ENCODE data around the gene MCM3.

The MCM3 gene

DNA sequence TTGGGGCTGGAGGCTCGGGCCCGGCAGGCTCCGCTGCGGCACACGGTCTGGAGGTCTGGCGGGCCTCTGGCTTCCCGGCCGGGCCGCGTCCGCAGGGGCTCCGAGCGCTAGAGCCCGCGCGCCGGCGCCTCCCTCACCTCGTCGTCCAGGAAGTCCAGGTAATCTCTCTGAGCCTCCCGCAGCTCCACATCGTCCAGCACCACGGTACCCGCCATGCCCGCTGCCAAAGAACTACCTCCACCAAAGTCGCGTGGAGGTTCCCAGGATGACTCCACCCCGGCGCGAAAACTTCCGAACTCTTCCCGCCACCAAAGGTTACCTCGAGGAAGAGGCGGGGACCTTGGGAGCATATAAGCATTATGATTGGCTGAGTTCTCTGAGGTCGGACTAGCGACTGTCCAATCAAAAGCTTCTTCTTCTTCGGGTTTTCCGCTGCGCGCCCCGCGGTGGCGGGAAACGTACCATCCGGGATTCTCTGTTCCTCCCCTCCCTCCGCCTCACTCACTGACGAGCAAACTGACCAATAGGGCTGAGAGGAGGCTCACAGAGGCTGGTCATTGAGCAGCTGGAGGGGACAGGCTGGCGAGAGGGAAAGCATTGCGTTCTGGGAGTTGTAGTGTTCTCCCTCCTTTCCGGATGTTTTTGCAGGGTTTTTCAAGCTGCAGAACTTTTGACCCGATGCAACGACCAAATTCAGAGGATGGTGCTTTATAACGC lies at the start of gene MCM3:
TSS of gene MCM3 (minus strand) at position 283 of the 717 bp plus-strand sequence. CDS start at position 215, 68 bp downstream.
- DNase-seq (ENCODE audit: low spot score), result peak; percentile 84

DNA sequence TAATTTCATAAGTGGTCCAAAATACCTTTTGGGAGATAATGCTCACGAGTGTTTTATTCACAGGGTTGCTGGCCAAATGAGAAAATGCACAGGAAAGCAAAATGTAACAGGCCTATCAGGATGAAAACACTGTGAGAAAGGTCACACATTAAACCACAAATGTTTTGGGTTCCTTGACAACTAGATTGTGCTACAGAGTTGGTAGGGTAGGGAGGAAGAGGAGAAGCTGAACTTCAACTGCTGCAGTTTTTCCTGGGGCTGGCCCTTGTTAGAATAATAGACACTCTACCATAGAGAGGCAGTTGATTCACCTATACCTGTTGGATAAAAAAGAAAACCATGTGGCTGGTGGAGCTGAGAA lies 49.3 kb upstream of the MCM3 start:
- no peak for DNase-seq (ENCODE audit: low spot score)

DNA sequence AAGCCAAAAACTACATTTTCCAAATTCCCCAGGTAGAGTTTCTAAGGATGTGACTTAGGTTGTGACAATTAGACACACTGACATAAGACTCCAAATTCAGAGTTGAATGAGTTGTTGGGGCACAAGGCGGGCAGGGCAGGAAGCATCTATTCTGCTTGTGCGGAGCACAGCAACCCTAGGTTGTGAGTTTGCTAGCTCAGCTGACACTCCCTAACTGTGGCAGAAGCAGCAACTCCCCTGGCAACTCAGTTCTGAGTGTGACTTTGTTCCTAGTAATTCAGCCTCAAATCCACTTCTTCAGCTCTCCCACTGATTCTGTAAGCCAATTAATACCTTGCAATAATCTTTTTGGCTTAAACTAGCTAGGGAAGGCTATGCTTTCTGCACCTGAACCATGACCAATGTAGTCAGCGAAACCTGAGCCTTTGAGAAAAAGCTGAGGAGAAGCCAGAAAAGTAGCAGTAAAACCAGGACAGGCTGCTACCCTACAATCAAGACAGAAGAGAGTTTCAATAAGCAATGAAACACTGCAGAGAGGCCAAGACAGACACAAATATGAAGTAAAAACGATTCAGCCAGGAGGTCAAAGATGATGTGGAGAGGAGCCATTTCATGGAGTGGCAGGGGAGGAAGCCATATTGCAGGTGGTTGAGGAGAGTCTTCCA lies 47.4 kb upstream of the MCM3 start:
- DNase-seq (ENCODE audit: low spot score), result no peak

DNA sequence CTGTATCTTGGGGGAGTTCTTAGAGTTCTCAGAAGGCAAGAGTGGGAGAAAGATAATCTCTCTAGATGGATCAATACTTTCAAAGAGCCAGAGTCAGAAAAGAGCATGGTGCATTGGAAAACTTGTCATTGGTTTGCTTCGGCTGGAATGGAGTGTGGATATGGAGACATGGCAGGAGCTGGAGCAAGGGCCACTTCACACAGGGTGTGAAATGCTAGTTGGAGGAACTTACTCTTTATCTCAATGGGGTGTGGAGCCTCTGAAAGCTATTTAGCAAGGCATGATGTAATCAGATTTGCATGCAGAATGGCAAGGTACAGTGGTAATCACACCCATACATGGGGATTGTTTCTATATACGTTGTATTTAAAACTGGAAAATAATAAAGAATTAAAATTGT lies 45.9 kb upstream of the MCM3 start:
- no peak for DNase-seq (ENCODE audit: low spot score)

DNA sequence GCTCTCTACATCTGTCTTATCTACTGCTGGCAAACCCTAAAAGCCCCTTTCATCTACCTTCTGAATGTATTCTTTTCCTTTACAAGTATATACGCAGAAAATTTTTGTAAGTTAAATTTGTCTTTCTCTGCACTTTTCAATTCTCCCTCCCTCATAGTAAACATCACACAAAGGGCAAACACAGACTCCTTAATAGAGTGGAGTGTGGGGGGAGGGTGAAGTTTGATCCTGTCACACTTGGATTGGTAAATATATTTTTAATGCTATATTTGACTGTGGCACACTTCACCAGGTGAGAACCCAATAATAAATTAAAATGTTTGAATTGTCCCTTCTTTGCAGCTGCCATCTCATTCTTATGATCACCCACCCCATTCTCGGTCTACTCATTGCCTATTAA lies 44.2 kb upstream of the MCM3 start:
- no peak for DNase-seq (ENCODE audit: low spot score)

DNA sequence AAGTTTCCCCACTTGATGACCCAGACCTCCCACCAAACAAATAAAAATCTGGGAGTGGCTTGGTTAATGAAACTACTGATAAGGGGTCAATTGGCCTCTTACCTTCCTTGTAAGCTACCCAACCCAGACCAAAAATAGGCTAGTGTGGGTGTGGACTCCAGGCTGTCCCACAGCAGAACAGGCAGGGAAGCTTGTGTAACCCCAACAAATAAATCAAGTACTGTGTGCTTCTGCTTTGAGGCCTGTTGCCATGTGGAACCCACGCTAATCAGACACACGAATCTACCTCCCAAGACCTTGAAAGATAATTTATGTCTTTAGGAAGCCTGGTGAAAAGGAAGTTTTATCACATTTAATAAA lies 43.7 kb upstream of the MCM3 start:
- DNase-seq (ENCODE audit: low spot score), result no peak

DNA sequence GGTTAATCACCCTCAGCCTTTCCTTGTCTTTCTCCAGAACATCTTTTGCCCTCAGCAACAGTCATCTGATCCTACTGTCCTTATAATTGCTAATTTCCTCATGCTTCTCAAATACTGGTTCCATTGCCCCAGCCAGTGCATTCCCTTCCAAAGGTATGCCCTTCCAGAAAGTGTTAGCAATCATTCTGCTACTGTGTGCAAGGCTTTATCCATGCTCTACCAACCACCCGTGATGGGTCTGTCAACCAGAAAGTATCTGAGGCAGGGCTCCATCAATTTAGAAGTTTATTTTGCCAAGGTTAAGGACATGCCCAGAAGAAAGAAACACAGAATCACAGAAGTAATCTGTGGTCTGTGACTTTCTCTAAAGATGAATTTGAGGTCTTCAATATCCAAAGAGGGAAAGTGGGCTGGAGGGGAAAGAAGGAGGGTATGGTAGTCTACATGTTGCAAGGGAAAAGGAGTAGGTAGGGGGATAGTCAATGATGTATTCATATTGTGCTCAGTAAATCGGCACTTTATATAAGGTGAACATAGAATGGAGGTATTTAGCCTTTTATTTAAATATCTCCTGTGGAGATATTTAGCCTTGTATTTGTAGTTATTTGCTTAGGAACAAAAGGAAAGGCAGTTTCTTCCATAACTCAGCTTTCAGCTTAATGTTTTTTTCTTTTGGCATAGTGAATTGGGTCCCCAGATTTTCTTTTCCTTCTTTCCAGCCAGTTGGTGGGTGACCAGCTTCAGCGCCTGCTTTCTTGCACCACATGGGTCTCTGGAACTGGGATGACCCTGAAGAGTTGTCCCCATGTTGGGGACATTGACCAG lies 42.2 kb upstream of the MCM3 start:
- DNase-seq (ENCODE audit: low spot score), result no peak

DNA sequence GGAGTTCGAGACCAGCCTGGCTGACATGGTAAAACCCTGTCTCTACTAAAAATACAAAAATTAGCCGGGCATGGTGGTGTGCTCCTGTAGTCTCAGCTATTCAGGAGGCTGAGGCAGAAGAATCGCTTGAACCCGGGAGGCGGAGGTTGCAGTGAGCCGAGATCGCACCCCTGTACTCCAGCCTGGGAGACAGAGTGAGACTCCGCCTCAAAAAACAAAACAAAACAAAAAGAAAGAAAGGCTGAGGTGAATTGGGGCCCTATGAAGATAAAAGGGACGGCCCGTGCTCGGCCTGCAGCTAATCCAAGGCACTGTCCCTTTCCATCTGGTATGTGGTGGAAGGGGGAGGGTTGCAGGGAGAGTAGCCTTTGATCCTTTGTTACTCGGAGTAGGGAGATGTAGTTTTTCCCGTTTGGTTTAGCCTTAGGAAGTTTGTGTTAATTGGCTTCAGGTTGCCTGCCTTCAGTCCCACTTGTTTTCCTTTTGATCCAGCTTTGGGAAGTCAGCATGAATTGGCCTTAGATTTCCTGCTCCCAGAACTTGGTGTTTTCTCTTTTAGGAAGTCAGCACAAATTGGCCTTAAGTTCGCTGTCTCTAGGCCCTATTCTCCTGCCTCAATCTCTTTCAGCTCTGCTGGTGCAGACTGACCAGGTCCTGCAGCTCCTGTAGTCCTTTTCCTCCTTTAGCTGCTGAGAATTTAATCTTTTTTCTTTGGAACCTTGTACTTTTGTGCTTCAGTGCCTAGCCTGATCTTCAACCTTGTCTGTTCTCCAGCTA lies 41.3 kb upstream of the MCM3 start:
- no peak for DNase-seq (ENCODE audit: low spot score)

DNA sequence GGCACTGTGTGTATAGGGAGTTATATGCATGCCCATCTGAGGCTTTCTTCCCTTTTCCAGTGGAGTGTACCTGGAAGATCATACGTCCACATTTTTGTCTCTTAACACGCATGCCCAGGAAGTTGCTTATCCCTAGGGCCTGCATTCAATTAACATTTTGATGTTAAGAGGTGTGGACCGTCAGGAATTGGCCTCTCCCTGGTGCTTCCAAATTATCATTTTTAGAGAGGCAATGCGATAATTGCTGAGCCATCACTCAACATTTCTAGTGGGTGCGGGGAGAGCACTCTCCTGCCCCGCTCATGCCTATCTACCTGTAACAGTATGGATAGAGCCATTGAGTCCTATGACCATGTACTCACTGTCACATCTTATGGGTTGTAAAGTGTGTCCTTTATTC lies 39.6 kb upstream of the MCM3 start:
- no peak for DNase-seq (ENCODE audit: low spot score)

DNA sequence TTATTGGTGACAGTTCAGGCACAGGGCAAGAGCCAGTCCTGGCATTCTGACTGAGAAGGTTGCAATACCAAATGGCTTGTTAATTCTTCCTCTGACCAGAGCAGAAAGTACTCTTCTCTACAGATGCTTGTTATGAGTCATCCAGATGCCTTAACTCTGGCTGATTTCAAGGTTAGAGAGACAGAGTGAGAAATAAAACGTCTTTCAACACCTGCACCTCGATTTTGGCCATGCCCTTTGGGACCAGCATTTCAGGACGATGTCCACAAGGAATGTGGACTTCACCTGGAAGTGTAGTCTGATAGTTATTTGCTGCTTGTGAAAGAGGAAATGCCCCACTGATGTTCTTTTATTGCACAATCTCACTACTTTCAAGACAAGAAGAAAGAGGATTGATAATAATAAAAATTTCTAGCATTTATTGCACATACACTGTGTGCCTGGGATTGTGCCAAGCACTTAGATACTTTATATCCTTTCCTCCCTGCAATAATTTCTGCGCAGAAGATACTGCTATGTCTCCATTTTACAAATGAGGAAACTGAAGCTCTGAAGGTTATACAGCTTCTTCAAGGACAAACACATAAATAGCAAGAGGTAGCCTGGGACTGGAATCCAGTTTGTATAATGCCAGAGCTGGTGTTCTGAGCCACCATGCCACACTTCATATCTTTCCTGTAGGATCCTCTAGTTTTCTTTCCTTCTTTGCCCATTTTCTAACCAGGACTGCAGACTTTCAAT lies 33.5 kb upstream of the MCM3 start:
- no peak for DNase-seq (ENCODE audit: low spot score)

DNA sequence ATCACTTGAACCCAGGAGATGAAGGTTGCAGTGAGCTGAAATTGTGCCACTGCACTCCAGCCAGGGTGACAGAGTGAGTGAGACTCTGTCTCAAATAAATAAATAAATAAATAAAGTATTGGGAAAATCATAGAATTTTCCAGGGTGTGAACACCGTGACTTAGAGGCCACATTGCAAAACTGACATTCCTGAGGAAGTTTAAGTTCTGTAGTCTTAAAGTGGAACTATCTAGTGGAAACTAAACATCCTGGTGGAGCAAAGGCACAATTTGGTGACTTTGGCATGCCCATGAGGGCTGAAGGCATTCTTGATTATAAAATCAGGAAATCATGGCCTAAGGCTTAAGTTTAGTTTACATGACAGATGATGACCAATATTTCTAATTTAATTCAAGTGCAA lies 32.7 kb upstream of the MCM3 start:
- DNase-seq (ENCODE audit: low spot score), result no peak

DNA sequence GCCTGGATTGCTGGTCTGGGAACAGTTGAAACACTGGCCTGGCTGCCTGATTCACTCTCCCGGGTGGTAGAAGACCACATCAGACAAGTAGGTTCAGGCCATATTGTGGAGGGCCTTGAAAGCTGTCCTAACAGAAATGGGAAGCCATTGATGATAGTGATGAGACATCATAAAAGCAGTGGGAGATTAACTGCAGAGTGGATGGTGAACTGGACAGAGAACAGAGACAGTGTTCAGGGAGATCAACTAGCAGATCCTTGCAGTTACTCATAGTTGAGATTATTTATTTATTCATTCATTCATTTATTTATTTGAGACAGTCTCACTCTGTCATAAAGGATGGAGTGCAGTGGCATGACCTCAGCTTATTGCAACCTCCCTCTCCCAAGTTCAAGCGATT lies 30.2 kb upstream of the MCM3 start:
- DNase-seq (ENCODE audit: low spot score), result no peak

DNA sequence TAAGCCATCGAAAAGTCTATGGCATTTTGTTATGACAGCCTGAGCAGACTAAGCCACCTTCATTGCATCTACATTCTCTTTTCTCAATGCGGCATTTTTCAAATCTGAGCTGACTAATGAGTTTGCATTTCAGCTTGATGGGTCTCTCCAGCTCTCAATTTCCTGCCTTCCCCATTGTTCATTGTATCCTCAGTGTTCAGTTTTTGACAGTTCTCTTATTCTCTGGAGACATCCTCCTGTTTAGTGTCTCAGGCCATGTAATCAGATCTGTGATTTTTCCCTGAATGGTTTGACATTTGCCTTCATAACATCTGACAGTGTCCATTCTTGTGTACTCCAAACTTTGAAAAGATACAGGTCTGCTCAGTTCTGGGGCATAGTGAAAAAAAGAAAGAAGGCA lies 27.9 kb upstream of the MCM3 start:
- no peak for DNase-seq (ENCODE audit: low spot score)

DNA sequence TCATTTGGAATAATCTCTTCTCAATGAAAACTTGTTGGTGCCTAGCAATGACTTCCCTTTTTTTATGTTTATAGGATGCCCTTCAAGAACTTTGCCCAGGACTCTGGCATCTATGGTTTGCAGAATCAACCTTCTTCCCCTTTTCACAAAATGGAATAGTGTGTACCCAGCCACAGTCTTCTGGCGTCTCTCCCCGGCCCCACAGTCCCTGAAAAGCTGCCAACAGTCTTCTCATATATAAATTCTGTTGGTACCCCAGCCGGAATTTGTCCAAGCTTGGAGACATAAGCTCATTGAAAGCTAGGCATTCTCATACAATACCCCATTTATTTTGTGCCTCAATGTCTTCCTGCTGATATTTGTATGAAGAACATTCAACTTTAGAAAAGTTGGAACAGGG lies 26.4 kb upstream of the MCM3 start:
- DNase-seq (ENCODE audit: low spot score), result no peak

DNA sequence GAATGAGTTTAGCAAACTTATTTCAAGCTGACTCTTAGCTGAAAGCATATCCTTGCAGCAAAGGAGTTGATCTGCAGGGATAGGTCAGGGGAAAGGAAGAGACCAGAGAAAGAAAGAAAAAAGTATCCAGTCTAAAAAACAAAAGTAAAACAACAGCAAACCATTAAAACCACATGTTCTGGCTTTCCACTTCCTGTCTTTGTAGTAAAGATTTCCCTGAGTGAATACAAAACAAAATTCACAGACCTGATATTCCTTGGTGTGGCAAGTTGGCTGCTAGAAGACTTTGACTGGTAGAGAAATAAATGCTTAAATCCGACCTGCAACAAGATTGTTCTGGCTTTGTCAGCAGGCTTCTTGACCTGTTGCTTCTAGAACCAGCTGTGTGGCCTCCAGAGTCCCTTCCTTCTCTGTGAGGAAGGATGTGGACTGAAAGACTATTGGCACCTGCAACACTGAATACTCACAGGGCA lies 23.4 kb upstream of the MCM3 start:
- DNase-seq (ENCODE audit: low spot score), result no peak

DNA sequence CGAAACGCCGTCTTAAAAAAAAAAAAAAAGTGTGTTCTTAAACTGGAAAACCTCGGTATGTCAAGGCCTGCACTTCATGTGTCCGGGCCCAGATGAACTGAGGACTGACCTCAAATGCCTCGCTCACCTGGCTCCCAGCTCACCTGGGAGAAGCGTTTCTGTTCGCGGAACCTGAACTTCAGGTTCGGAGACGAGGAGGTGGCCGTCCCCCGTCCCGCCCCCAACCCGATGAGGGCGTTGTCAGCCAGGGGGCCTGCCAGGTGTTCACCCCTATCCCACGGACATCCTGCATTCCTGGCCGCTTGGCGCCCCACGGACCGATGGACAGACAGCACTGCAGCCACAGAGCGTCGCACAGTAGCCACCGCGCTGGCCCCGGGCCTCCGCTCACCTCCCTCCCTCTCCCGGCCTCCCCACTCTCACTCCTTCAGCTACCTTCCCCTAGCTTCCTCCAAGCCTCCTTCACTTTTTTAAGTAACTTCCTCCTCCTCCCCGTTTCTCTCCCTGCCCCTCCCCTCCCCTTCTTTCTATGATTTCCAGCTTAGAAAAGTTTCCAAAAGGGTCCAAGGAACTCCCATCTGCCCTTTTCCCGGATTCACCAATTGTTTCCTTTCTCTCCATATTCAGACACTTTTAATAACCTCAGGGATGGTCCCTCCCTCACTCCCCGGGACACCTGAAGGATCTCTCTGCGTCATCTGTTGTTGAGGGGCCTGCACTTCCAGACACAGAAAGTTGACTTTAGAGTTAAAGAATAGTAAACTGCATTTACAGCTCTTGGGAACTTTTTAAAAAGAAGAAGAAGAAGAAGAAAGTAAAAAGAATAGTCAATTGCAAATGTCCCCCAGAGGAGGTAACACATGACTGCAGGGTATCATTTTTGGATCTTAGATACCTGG lies 22.7 kb upstream of the MCM3 start:
- DNase-seq (ENCODE audit: low spot score), result no peak

DNA sequence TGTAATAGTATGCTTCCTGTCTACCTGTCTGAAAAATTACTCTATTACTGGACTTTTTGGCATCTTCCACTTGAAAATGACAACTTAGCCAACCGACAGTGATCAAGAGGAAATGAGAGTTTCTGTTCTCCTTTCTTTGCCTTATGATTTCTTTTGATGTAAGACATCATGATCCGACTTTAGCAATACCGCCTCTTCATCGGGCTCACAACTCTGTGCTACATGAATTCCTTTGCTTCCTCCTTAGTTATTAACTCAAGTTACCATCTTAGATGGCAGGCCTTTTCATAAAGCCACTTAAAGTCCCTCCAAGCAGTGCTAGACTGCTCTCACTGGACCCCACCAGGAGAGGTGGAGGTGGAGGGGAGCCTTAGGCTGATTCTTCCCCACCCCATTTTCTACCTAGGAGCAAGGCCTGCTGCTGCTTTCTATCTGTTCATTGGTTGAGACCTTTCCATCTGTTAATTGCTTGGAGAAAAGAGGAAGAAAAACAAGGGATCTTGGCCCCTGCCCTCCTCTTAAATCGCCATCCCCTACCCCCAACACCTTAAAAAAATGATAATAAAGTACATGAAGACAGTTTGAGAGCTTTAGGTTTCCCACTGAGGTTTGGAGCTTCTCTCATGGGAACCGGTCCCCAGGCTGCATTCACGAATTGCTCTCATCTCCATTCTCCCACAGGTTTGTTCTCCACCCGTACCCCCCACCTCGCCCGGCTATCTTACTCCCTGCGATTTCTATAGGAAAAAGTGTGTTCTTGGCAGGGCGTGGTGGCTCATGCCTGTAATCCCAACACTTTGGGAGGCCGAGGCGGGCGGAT lies 21.6 kb upstream of the MCM3 start:
- no peak for DNase-seq (ENCODE audit: low spot score)

DNA sequence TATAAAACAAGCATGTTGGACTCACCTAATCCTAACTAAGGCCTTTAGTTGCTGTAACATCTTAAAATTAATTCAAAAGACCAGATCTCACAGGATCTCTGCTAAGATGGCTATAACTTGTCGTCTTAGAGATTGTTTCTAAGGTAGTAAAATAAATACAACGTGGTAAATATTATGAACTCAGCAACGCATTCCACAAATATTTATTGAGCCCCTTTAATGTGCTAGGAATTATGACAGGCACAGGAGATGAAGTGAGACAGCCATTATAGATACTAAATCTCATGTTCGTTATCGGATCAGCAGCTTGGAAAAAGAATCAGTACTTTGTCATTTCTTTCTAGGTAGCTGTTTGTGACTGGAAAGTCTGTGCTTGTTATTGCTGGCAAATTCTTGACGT lies 20.9 kb upstream of the MCM3 start:
- DNase-seq (ENCODE audit: low spot score), result no peak

DNA sequence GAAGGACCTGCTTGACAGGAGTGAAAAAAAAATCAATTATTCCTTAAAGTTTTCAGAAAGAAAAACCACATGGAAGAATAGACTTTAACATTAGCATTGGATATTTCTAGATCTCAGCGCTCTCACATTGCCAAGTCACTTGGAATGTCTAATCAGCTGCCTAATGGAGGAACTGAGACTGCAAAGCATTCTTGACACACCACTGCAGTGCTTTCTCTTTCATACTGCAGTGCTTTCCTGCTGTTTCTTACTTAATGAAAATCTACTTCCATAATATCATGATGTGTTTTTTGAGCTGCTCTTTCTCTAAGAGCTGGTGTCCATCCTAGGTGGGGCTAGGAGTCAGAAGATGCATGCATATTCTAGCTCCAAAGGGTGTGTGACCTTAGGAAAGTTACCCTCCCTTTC lies 20.4 kb upstream of the MCM3 start:
- DNase-seq (ENCODE audit: low spot score), result no peak

DNA sequence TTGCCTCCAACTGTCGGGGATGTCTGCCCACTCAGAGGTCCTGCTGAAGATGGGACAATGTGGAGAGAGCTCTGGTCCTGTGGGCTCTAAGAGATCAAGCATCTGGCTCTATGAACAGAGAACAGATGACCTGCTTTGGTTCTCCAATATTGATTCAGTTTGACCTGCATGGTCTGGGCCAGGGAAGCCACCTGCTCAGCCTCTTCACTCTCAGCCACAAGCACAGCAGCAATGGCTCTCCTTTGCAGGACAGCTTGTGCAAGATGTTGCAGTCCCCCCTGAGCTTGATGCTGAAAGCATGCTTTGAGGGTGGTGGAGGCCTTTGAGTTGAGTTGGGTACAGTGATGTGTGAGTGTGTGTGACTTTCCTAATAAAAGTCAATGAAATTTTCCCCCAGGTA lies 18.6 kb upstream of the MCM3 start:
- no peak for DNase-seq (ENCODE audit: low spot score)

Measured in hematopoietic multipotent progenitor cell treated with erythropoietin and hydrocortisone succinate and interleukin-3 and kit ligand, for 17 days (in vitro differentiated cells).